ENCODE measurements around the gene COLQ. TPM values are rescaled to one million over a fixed set of nuclear protein-coding genes. Genes with fewer than 3 reads are reported as not detected.
"Not testable (repeated sequence)": the region's sequence is repeated elsewhere in the genome, so short reads cannot be mapped to it uniquely, and the experiment has no call there.

Gene COLQ
- total RNA-seq, 1 donor from 2014 or later: 0.12 TPM

- no peak for TF ChIP-seq CTCF (conservative IDR thresholded peaks at IDR 0.05; ENCODE audit: low read depth, low read length)
- DNase-seq (ENCODE audit: low read depth): no peak
- peak overlapping the region; percentile 99 for H3K4me3 ChIP-seq (ENCODE audit: low read depth, low read length)
Observed at GRCh38 chr3:15426579-15427118, 94.9 kb downstream of the COLQ start.

GRCh38 chr3:15420871-15421270 is 100.6 kb downstream of the COLQ start:
- no peak for TF ChIP-seq CTCF (conservative IDR thresholded peaks at IDR 0.05; ENCODE audit: low read depth, low read length)
- DNase-seq (ENCODE audit: low read depth): no peak
- H3K4me3 ChIP-seq (ENCODE audit: low read depth, low read length): no peak overlapping the region

- not testable (repeated sequence) for DNase-seq (ENCODE audit: low read depth); H3K4me3 ChIP-seq (ENCODE audit: low read depth, low read length)
Observed at GRCh38 chr3:15410966-15411365, 110.5 kb downstream of the COLQ start.

- H3K4me3 ChIP-seq (ENCODE audit: low read depth, low read length): no peak overlapping the region
- no peak for DNase-seq (ENCODE audit: low read depth)
- TF ChIP-seq CTCF (conservative IDR thresholded peaks at IDR 0.05; ENCODE audit: low read depth, low read length): no peak
Observed at GRCh38 chr3:15409774-15410173, 111.7 kb downstream of the COLQ start.

- DNase-seq (ENCODE audit: low read depth): no peak
- TF ChIP-seq CTCF (conservative IDR thresholded peaks at IDR 0.05; ENCODE audit: low read depth, low read length): no peak
- no peak overlapping the region for H3K4me3 ChIP-seq (ENCODE audit: low read depth, low read length)
Observed at GRCh38 chr3:15409239-15409638, 112.3 kb downstream of the COLQ start.

- H3K4me3 ChIP-seq (ENCODE audit: low read depth, low read length): no peak overlapping the region
- DNase-seq (ENCODE audit: low read depth): no peak
- TF ChIP-seq CTCF (conservative IDR thresholded peaks at IDR 0.05; ENCODE audit: low read depth, low read length): peak; percentile 71
Observed at GRCh38 chr3:15405448-15406050, 116.0 kb downstream of the COLQ start.

- no peak overlapping the region for H3K4me3 ChIP-seq (ENCODE audit: low read depth, low read length)
- TF ChIP-seq CTCF (conservative IDR thresholded peaks at IDR 0.05; ENCODE audit: low read depth, low read length): no peak
- DNase-seq (ENCODE audit: low read depth): no peak
Observed at GRCh38 chr3:15404767-15405166, 116.7 kb downstream of the COLQ start.

Measured in epithelial cell of proximal tubule (primary cell).